ENCODE results near the gene PIGS.

DNA sequence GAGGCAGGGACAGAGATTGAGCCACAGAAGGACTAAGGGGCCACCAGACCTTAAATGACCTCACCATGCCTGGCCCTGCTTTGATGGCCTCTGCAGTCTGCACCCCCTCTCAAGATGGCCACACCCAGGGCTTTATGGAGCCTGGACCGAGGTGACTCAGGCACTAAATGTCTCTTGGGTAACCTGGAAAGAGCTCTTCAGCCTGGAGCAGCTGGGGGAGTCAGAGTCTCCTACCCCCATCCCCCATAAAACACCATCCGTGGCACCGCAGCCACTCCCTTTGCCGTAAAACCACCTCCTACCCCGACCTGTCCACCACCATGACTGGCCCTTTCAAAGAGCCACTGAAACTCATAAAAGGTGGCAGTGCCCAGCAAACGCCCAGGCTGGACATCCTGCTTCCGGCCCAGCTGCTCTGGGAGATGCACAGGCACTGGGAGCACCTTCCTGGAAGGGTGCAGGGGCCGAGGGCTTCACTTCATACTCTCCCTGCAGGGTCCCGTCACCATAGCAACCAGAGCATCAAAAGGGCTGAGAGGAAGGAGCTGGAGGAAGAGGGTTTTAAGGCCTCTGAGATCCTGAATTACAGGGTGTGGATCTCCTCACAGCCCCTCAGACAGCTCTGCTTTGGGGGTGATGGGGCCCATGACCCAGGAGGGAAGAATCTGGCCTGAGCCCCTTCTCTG, 42.9 kb downstream of the PIGS start:
- TF ChIP-seq CTCF (IDR thresholded peaks at IDR 0.05) (no peak), POLR2A (IDR thresholded peaks at IDR 0.05) (no peak)
